Epithelial cell of esophagus (primary cell): ENCODE data around the gene CENPB.

Experiments
- DNase-seq: peaks from one replicate; pipeline ENCODE4 v3.0.0; 2010; ENCODE audit warnings: low read depth
- H3K4me3 ChIP-seq: 2 replicates; pipeline ENCODE4 v1.5.1; 2011; ENCODE audit warnings: mild to moderate bottlenecking, low read length, control low read depth
- CTCF ChIP-seq: IDR thresholded peaks from 2 replicates; pipeline ENCODE4 v1.5.1; 2011; ENCODE audit warnings: low read depth, mild to moderate bottlenecking, low read length, control low read depth, inconsistent platforms; ENCODE audit not compliant: insufficient read depth; ENCODE audit errors: missing control alignments

CENPB gene

GRCh38 chr20:3800878-3801260 lies 14.3 kb upstream of the CENPB start:
- no peak for TF ChIP-seq CTCF
- H3K4me3 ChIP-seq, result no peak overlapping the region
- no peak for DNase-seq

- no peak for DNase-seq
- TF ChIP-seq CTCF, result no peak
- H3K4me3 ChIP-seq, result no peak overlapping the region
These were observed 13.8 kb upstream of the CENPB start for GRCh38 chr20:3800256-3800877.

- TF ChIP-seq CTCF, result no peak
- H3K4me3 ChIP-seq, result no peak overlapping the region
- DNase-seq, result no peak
These were observed 12.3 kb upstream of the CENPB start for GRCh38 chr20:3798908-3799248.

GRCh38 chr20:3798373-3798768 lies 11.8 kb upstream of the CENPB start:
- DNase-seq, result no peak
- no peak for TF ChIP-seq CTCF
- no peak overlapping the region for H3K4me3 ChIP-seq

- peak; percentile 61 for DNase-seq
- TF ChIP-seq CTCF, result no peak
- H3K4me3 ChIP-seq, result peak overlapping the region; percentile 66
These were observed 11.2 kb upstream of the CENPB start for GRCh38 chr20:3797592-3798372.

GRCh38 chr20:3797226-3797545 lies 10.6 kb upstream of the CENPB start:
- TF ChIP-seq CTCF, result no peak
- DNase-seq, result no peak

More at GRCh38 chr20:3797226-3797545, 10.6 kb upstream of the CENPB start:
- H3K4me3 ChIP-seq, result peak overlapping the region; percentile 66
